Fibroblast of lung (primary cell): Measurements from ENCODE around the gene CNTNAP4. TPM values are rescaled to one million over a fixed set of nuclear protein-coding genes. Genes with fewer than 3 reads are reported as not detected.

Source experiments
- DNase-seq, 2 donors: peaks; one replicate each; pipeline versions ENCODE4 v3.0.0 to v3.0.0-alpha.2; 2010; ENCODE audit warnings: low read depth in 2 of 2
- H2AFZ ChIP-seq: 2 replicates; pipeline ENCODE4 v1.5.1; 2012; ENCODE audit warnings: low read length, control low read depth, inconsistent platforms
- H3K27ac ChIP-seq: 2 replicates; pipeline ENCODE4 v1.5.1; 2011; ENCODE audit warnings: low read length, control low read depth; ENCODE audit not compliant: insufficient read depth
- H3K27me3 ChIP-seq: 2 replicates; pipeline ENCODE4 v1.5.1; 2011; ENCODE audit warnings: mild to moderate bottlenecking, low read length; ENCODE audit not compliant: control insufficient read depth, insufficient read depth
- H3K36me3 ChIP-seq: 2 replicates; pipeline ENCODE4 v1.5.1; 2011; ENCODE audit warnings: low read length; ENCODE audit not compliant: control insufficient read depth, insufficient read depth
- H3K4me1 ChIP-seq: 2 replicates; pipeline ENCODE4 v1.5.1; 2011; ENCODE audit warnings: low read length; ENCODE audit not compliant: control insufficient read depth, insufficient read depth; ENCODE audit errors: extremely low read depth
- H3K4me2 ChIP-seq: 2 replicates; pipeline ENCODE4 v1.5.1; 2011; ENCODE audit warnings: low read length, control low read depth; ENCODE audit not compliant: insufficient read depth; ENCODE audit errors: extremely low read depth
- H3K4me3 ChIP-seq, 4 experiments: fragments of 200-600 bp in 1 of 4; sonication (generic) in 1 of 4; replicated peaks in 1 of 4; 2 replicates each; pipeline ENCODE4 v1.5.1; 2011 to 2016; ENCODE audit warnings: low read length in 4 of 4, low read depth in 3 of 4, mild to moderate bottlenecking in 3 of 4, control low read depth in 2 of 4, inconsistent platforms in 1 of 4, mixed read lengths in 1 of 4; ENCODE audit not compliant: insufficient read depth in 1 of 4; ENCODE audit errors: control extremely low read depth in 1 of 4
- H3K79me2 ChIP-seq: 2 replicates; pipeline ENCODE4 v1.5.1; 2012; ENCODE audit warnings: mild to moderate bottlenecking, low read length, inconsistent platforms; ENCODE audit not compliant: control insufficient read depth, insufficient read depth
- H3K9ac ChIP-seq: 2 replicates; pipeline ENCODE4 v1.5.1; 2011; ENCODE audit warnings: mild to moderate bottlenecking, low read length, control low read depth; ENCODE audit not compliant: insufficient read depth
- H3K9me3 ChIP-seq: 2 replicates; pipeline ENCODE4 v1.5.1; 2012; ENCODE audit warnings: low read depth, low read length; ENCODE audit not compliant: control insufficient read depth, insufficient read depth
- H4K20me1 ChIP-seq: 2 replicates; pipeline ENCODE4 v1.5.1; 2011; ENCODE audit warnings: low read length; ENCODE audit not compliant: control insufficient read depth, insufficient read depth; ENCODE audit errors: extremely low read depth
- EZH2 ChIP-seq: IDR thresholded peaks from 2 replicates; pipeline ENCODE4 v1.5.1; 2012; ENCODE audit warnings: low read length, control low read depth, mild to moderate bottlenecking; ENCODE audit errors: missing control alignments
- polyA plus RNA-seq, 2 donors: library from polyadenylated mRNA; depleted of rRNA in 1 of 2; stranded (reverse) in 1 of 2; unstranded in 1 of 2; fragments of >200 nt; gene quantifications; 2 replicates each; pipeline ENCODE4 v1.2.1, GENCODE V29; 2011 to 2012; ENCODE audit warnings: missing spikeins in 1 of 2
- total RNA-seq: library from RNA; depleted of rRNA; stranded (reverse); fragments of >200 nt; gene quantifications from 2 replicates; pipeline ENCODE4 v1.2.1, GENCODE V29; 2014
- TF ChIP-seq, protein P1 (sequence below), 2 donors: IDR thresholded peaks in 1 of 2; conservative IDR thresholded peaks in 1 of 2; 1 replicate in 1 of 2; 2 replicates in 1 of 2; pipeline ENCODE4 v1.5.1; 2011 to 2012; ENCODE audit warnings: low read length in 2 of 2, control low read depth in 1 of 2, inconsistent platforms in 1 of 2, low read depth in 1 of 2, mild to moderate bottlenecking in 1 of 2

Gene CNTNAP4
- total and polyA plus RNA-seq, 2 donors (not counting 1 experiment from before 2014, with no cell fraction given), result not detected

DNA sequence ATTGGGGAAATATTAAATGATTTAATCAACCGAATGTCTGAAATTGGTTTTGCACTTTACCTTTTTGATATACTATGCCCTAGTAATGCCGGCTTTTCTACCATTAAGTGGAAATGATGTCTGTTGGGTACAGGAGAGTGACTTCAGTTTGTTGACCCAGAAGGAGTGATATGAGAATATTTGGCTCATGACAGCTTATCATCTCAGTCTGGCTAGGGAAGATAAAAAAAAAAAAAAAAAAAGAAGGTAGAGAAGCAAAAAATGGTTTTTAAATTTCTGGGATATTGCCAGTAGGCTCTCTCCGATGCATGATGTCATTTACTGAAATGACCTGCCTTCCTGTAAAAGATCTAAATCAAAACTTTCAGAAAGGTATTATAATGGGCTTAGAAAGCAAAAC, 69.0 kb downstream of the CNTNAP4 start:
- no peaks in the 10 kb centered on the region for H3K36me3 ChIP-seq
- no peak for TF ChIP-seq EZH2
- TF ChIP-seq, protein P1, sequence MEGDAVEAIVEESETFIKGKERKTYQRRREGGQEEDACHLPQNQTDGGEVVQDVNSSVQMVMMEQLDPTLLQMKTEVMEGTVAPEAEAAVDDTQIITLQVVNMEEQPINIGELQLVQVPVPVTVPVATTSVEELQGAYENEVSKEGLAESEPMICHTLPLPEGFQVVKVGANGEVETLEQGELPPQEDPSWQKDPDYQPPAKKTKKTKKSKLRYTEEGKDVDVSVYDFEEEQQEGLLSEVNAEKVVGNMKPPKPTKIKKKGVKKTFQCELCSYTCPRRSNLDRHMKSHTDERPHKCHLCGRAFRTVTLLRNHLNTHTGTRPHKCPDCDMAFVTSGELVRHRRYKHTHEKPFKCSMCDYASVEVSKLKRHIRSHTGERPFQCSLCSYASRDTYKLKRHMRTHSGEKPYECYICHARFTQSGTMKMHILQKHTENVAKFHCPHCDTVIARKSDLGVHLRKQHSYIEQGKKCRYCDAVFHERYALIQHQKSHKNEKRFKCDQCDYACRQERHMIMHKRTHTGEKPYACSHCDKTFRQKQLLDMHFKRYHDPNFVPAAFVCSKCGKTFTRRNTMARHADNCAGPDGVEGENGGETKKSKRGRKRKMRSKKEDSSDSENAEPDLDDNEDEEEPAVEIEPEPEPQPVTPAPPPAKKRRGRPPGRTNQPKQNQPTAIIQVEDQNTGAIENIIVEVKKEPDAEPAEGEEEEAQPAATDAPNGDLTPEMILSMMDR (conservative IDR thresholded peaks at IDR 0.05 in 1 of 2, IDR thresholded peaks at IDR 0.05 in 1 of 2; ENCODE audit: low read depth in 1 of 2, low read length in 2 of 2), result no peak
- H4K20me1 ChIP-seq, result no peaks in the 10 kb centered on the region
- H3K27ac ChIP-seq, result no peak overlapping the region
- no peaks in the 10 kb centered on the region for H3K27me3 ChIP-seq
- H3K4me3 ChIP-seq, result no peak overlapping the region
- H3K4me2 ChIP-seq, result no peak overlapping the region
- no peak overlapping the region for H3K9ac ChIP-seq
- H3K9me3 ChIP-seq, result no peaks in the 10 kb centered on the region
- H2AFZ ChIP-seq, result no peak overlapping the region
- H3K4me1 ChIP-seq, result no peaks in the 10 kb centered on the region
- DNase-seq, result no peak
- no peaks in the 10 kb centered on the region for H3K79me2 ChIP-seq

GRCh38 chr16:76351441-76351840, 74.2 kb downstream of the CNTNAP4 start:
- Histone ChIP-seq H3K4me2 (no peak overlapping the region), H3K9ac (no peak overlapping the region), H3K79me2 (no peaks in the 10 kb centered on the region), H3K27ac (no peak overlapping the region), H3K9me3 (no peaks in the 10 kb centered on the region), H2AFZ (no peak overlapping the region), H3K4me3 (no peak overlapping the region), H4K20me1 (no peaks in the 10 kb centered on the region), H3K36me3 (no peaks in the 10 kb centered on the region), H3K27me3 (no peaks in the 10 kb centered on the region), H3K4me1 (no peaks in the 10 kb centered on the region)
- DNase-seq, result no peak
- TF ChIP-seq, protein P1 (conservative IDR thresholded peaks at IDR 0.05 in 1 of 2, IDR thresholded peaks at IDR 0.05 in 1 of 2; ENCODE audit: low read depth in 1 of 2, low read length in 2 of 2), result no peak
- TF ChIP-seq EZH2, result no peak

GRCh38 chr16:76360404-76360803, 83.2 kb downstream of the CNTNAP4 start:
- no peaks in the 10 kb centered on the region for H3K4me1 ChIP-seq
- H2AFZ ChIP-seq, result no peak overlapping the region
- no peaks in the 10 kb centered on the region for H3K36me3 ChIP-seq
- no peaks in the 10 kb centered on the region for H4K20me1 ChIP-seq
- TF ChIP-seq, protein P1 (conservative IDR thresholded peaks at IDR 0.05 in 1 of 2, IDR thresholded peaks at IDR 0.05 in 1 of 2; ENCODE audit: low read depth in 1 of 2, low read length in 2 of 2), result no peak
- H3K27ac ChIP-seq, result no peak overlapping the region
- no peak overlapping the region for H3K4me2 ChIP-seq
- H3K79me2 ChIP-seq, result no peaks in the 10 kb centered on the region
- no peak overlapping the region for H3K9ac ChIP-seq
- H3K9me3 ChIP-seq, result no peaks in the 10 kb centered on the region
- no peaks in the 10 kb centered on the region for H3K27me3 ChIP-seq
- no peak overlapping the region for H3K4me3 ChIP-seq
- DNase-seq, result no peak
